Measurements from ENCODE around the gene RAPGEF2.

The RAPGEF2 gene

GRCh38 chr4:159267869-159268285 is 165.0 kb downstream of the RAPGEF2 start:
- CTCF ChIA-PET = interaction anchor here (0.5 kb wide), 1 partner anchor 417 kb away, joined by 3 read pairs; no protein-coding TSS in a partner anchor
- Histone ChIP-seq H3K36me3 (ENCODE audit: control insufficient read depth in 2 of 2, insufficient read depth in 1 of 2, low read length in 2 of 2) (no peaks in the 10 kb centered on the region), H3K9me3 (ENCODE audit: control insufficient read depth, insufficient read depth, low read depth, low read length) (no peaks in the 10 kb centered on the region), H3K4me1 (ENCODE audit: control insufficient read depth, insufficient read depth, low read length) (peaks cover 3% of the 10 kb centered on the region), H3K27ac (ENCODE audit: extremely low read depth, low read depth, low read length) (no peak overlapping the region), H3K4me3 (ENCODE audit: low read depth, low read length) (no peak overlapping the region)
- POLR2A ChIA-PET = no interaction called here
- TF ChIP-seq ZFP37 (tag by site-specific recombination; IDR thresholded peaks at IDR 0.05) (no peak), ZBTB48 (tag by site-specific recombination; IDR thresholded peaks at IDR 0.05) (no peak), ZNF16 (tag by site-specific recombination; IDR thresholded peaks at IDR 0.05; ENCODE audit: low read depth) (no peak), ZNF140 (tag by site-specific recombination; IDR thresholded peaks at IDR 0.05) (no peak), ZNF548 (tag by site-specific recombination; IDR thresholded peaks at IDR 0.05) (no peak)

GRCh38 chr4:159268607-159269006 is 165.7 kb downstream of the RAPGEF2 start:
- no peak overlapping the region for H3K4me3 ChIP-seq (ENCODE audit: low read depth, low read length)
- H3K27ac ChIP-seq (ENCODE audit: extremely low read depth, low read depth, low read length) = no peak overlapping the region
- POLR2A ChIA-PET = no interaction called here
- CTCF ChIA-PET = no interaction called here
- H3K36me3 ChIP-seq (ENCODE audit: control insufficient read depth in 2 of 2, insufficient read depth in 1 of 2, low read length in 2 of 2) = no peaks in the 10 kb centered on the region
- TF ChIP-seq ZNF366 (tag by site-specific recombination; conservative IDR thresholded peaks at IDR 0.05) = no peak
- TF ChIP-seq ZNF16 (tag by site-specific recombination; IDR thresholded peaks at IDR 0.05; ENCODE audit: low read depth) = no peak
- no peak for TF ChIP-seq ZNF843 (tag by site-specific recombination; IDR thresholded peaks at IDR 0.05)
- TF ChIP-seq KLF17 (tag by site-specific recombination; IDR thresholded peaks at IDR 0.05) = no peak
- no peak for TF ChIP-seq ZNF19 (tag by site-specific recombination; IDR thresholded peaks at IDR 0.05; ENCODE audit: low read depth)
- no peak for TF ChIP-seq GLI2 (tag by site-specific recombination; IDR thresholded peaks at IDR 0.05; ENCODE audit: borderline replicate concordance, low read depth)
- no peak for TF ChIP-seq ZNF580 (tag by site-specific recombination; IDR thresholded peaks at IDR 0.05)
- no peak for TF ChIP-seq ZNF585B (tag by site-specific recombination; IDR thresholded peaks at IDR 0.05)
- TF ChIP-seq ZNF324 (tag by site-specific recombination; IDR thresholded peaks at IDR 0.05) = no peak
- no peak for TF ChIP-seq ZSCAN4 (tag by site-specific recombination; IDR thresholded peaks at IDR 0.05)
- TF ChIP-seq ZNF704 (tag by site-specific recombination; IDR thresholded peaks at IDR 0.05) = no peak
- TF ChIP-seq ZNF280D (tag by site-specific recombination; IDR thresholded peaks at IDR 0.05) = no peak
- no peak for TF ChIP-seq ZNF521 (tag by site-specific recombination; IDR thresholded peaks at IDR 0.05)
- no peak for TF ChIP-seq GLI4 (tag by site-specific recombination; IDR thresholded peaks at IDR 0.05)
- H3K4me1 ChIP-seq (ENCODE audit: control insufficient read depth, insufficient read depth, low read length) = peaks cover 7% of the 10 kb centered on the region
- no peaks in the 10 kb centered on the region for H3K9me3 ChIP-seq (ENCODE audit: control insufficient read depth, insufficient read depth, low read depth, low read length)

Data from HEK293 (cell line).